IPS-20b (cell line): ENCODE results near the gene ST3GAL3.

ENCODE experiments used
- H3K27ac ChIP-seq: one replicate; pipeline ENCODE4 v1.5.1; 2013; ENCODE audit warnings: low read length
- H3K27me3 ChIP-seq: 2 replicates; pipeline ENCODE4 v1.6.1; 2013; ENCODE audit warnings: mild to moderate bottlenecking, low read length, inconsistent platforms; ENCODE audit not compliant: insufficient read depth
- H3K36me3 ChIP-seq: 2 replicates; pipeline ENCODE4 v1.6.1; 2013; ENCODE audit warnings: low read depth, mild to moderate bottlenecking, inconsistent platforms, low read length, moderate library complexity; ENCODE audit not compliant: insufficient read depth
- H3K4me1 ChIP-seq: 2 replicates; pipeline ENCODE4 v1.6.1; 2013; ENCODE audit warnings: mild to moderate bottlenecking, control low read depth, inconsistent platforms, low read length, moderate library complexity; ENCODE audit not compliant: insufficient read depth
- H3K4me3 ChIP-seq: 2 replicates; pipeline ENCODE4 v1.5.1; 2013; ENCODE audit warnings: mild to moderate bottlenecking, low read length, inconsistent platforms
- H3K9ac ChIP-seq: 2 replicates; pipeline ENCODE4 v1.6.1; 2013; ENCODE audit warnings: low read depth, mild to moderate bottlenecking, inconsistent platforms, low read length, moderate library complexity
- H3K9me3 ChIP-seq: 2 replicates; pipeline ENCODE4 v1.6.1; 2013; ENCODE audit warnings: mild to moderate bottlenecking, low read depth, low read length, inconsistent platforms; ENCODE audit not compliant: insufficient read depth

Gene ST3GAL3

DNA sequence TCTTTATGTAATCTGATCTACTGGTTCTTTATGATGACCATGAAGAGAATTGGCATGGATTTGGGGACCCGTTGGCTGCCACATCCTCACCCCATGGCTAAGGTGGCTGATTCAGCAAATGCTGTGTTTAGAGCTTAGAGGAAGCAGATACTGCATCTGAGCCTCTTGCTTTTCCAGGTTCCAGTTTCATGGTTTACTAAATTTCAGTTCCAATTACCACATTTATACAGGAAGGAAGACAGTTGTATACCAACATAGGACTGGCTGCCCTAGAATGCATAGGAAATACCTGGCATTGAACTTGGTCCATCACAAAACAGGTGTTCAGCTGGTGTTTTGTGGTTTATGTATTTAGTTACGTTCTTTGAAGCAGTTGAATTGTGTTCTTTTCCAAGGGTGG is 107.1 kb downstream of the ST3GAL3 start:
- peaks cover 5% of the 10 kb centered on the region; the same call in 1 of the 2 replicates for H3K9me3 ChIP-seq
- H3K27ac ChIP-seq: no peak overlapping the region
- H3K4me1 ChIP-seq: peaks cover 10% of the 10 kb centered on the region; the same call in 1 of the 2 replicates
- 0 out of 2 replicates have a peak, but pooled peaks cover 6% of the 10 kb centered on the region for H3K36me3 ChIP-seq
- no peak overlapping the region for H3K9ac ChIP-seq
- no peaks in the 10 kb centered on the region for H3K27me3 ChIP-seq
- no peak overlapping the region for H3K4me3 ChIP-seq

DNA sequence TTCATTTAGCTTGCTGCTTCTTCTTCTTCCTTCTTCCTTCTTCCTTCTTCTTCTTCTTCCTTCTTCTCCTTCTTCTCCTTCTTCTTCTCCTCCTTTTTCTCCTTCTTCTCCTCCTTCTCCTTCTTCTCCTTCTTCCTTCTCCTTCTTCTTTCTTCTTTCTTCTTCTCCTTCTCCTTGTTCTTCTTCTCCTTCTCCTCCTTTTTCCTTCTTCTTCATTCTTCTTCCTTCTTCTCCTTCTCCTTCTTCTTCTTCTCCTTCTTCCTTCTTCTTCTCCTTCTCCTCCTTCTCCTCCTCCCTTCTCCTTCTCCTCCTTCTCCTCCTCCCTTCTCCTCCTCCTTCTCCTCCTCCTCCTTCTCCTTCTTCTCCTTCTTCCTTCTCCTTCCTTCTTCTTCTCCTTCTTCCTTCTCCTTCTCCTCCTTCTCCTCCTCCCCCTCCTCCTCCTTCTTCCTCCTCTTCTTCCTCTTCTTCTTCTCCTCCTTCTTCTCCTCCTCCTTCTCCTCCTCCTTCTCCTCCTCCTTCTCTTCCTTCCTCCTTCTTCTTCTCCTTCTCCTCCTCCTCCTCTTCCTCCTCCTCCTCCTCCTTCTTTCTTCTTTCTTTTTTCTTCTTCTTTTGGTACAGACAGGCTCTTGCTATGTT is 110.1 kb downstream of the ST3GAL3 start:
- peaks cover 5% of the 10 kb centered on the region; the same call in 1 of the 2 replicates for H3K9me3 ChIP-seq
- H3K27ac ChIP-seq: no peak overlapping the region
- H3K4me1 ChIP-seq: peaks cover 8% of the 10 kb centered on the region; the same call in 1 of the 2 replicates
- no peak overlapping the region for H3K4me3 ChIP-seq
- 0 out of 2 replicates have a peak, but pooled peaks cover 6% of the 10 kb centered on the region for H3K36me3 ChIP-seq
- no peak overlapping the region for H3K9ac ChIP-seq
- H3K27me3 ChIP-seq: no peaks in the 10 kb centered on the region

DNA sequence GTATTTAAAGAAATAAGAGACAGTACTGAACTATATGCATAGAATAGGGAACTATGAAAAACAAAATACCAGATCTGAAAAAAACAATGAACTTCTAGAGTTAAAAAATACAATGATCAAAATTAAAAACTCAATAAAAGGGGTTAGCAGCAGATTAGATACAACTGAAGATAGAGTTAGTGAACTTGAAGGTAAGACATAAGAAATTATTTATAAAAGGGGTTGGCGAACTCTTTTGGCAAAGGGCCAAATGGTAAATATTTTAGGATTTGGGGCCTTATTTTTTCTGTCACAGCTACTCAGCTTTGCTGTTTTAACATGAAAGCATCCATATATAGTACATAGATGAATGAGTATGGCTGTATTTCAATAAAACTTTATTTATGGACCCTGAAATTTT is 111.4 kb downstream of the ST3GAL3 start:
- Histone ChIP-seq H3K4me3 (no peak overlapping the region), H3K27me3 (no peaks in the 10 kb centered on the region), H3K4me1 (no peaks in the 10 kb centered on the region), H3K9me3 (peaks cover 5% of the 10 kb centered on the region; the same call in 1 of the 2 replicates), H3K9ac (no peak overlapping the region), H3K27ac (no peak overlapping the region), H3K36me3 (0 out of 2 replicates have a peak, but pooled peaks cover 6% of the 10 kb centered on the region)

DNA sequence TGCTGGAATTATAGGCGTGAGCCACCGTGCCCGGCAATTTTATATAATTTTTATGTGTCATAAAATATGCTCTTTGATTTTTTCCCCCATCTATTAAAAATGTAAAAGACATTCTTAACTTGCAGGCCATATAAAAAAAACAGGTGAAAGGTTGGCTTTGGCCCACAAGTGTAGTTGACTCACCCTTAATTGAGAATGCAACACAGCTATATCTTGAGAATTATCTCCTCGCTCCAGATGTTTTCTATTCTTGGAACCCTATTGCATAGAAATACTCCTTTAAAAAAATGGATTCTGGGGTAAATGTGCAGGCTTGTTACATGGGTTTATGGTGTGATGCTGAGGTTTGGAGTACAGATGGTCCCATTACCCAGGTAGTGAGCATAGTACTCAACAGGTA is 112.0 kb downstream of the ST3GAL3 start:
- H3K4me1 ChIP-seq: no peaks in the 10 kb centered on the region
- no peak overlapping the region for H3K4me3 ChIP-seq
- H3K36me3 ChIP-seq: 0 out of 2 replicates have a peak, but pooled peaks cover 6% of the 10 kb centered on the region
- no peaks in the 10 kb centered on the region for H3K27me3 ChIP-seq
- H3K27ac ChIP-seq: no peak overlapping the region
- no peak overlapping the region for H3K9ac ChIP-seq
- H3K9me3 ChIP-seq: peaks cover 5% of the 10 kb centered on the region; the same call in 1 of the 2 replicates

DNA sequence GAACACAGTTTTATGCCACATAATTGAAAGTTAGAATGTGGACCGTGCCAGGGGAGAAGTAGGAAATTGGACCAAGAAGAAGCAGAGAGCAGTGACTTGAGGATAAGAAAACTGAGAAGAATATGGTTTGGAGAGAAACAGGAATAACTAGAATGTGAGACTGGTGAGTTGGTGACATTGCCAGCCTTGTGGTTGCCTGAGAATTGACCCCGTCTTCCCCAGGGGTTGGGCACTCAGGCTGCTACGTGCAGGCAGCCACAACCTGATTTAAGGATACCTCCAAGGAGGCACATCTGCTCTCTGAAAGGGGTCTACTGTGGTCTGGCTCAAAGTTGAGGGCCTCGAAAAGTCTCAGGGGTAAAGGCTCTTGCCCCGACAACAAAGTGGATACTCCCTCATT is 114.1 kb downstream of the ST3GAL3 start:
- H3K4me1 ChIP-seq: no peaks in the 10 kb centered on the region
- H3K27me3 ChIP-seq: no peaks in the 10 kb centered on the region
- H3K36me3 ChIP-seq: 0 out of 2 replicates have a peak, but pooled peaks cover 6% of the 10 kb centered on the region
- no peak overlapping the region for H3K9ac ChIP-seq
- peaks cover 5% of the 10 kb centered on the region; the same call in 1 of the 2 replicates for H3K9me3 ChIP-seq
- no peak overlapping the region for H3K4me3 ChIP-seq
- H3K27ac ChIP-seq: no peak overlapping the region

DNA sequence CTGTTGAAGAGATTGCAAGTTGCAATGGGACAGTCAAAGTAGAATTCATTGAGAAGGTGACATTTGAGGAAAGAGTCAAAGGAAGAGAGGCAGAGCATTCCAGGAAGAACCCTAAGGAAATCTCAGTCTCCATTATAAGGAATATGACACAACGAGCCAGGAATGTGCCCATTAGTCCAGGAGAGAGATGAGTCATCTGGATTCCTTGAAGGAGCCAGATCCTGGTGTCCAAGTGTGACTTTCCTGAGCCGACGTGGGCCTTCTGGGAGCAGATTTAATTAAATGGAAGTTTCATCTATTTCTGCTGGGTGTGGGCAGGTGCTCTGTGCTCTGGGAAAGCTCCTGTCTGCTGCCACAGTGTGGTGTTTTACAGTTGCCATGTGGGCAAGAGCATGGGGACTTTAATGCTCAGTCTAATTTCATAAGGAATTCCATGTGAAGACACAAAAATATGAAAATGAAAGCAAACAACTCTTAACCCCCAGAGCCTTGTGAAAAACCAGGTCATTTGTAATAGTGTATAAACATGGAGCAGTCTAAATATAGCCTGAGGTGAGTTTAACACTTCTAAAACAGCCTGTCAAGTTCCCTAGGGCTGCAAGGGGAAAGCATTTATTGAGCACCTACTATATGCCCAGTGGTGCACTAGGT is 114.8 kb downstream of the ST3GAL3 start:
- Histone ChIP-seq H3K9me3 (peaks cover 5% of the 10 kb centered on the region; the same call in 1 of the 2 replicates), H3K27me3 (no peaks in the 10 kb centered on the region), H3K9ac (no peak overlapping the region), H3K36me3 (0 out of 2 replicates have a peak, but pooled peaks cover 6% of the 10 kb centered on the region), H3K4me1 (no peaks in the 10 kb centered on the region), H3K4me3 (no peak overlapping the region), H3K27ac (no peak overlapping the region)

DNA sequence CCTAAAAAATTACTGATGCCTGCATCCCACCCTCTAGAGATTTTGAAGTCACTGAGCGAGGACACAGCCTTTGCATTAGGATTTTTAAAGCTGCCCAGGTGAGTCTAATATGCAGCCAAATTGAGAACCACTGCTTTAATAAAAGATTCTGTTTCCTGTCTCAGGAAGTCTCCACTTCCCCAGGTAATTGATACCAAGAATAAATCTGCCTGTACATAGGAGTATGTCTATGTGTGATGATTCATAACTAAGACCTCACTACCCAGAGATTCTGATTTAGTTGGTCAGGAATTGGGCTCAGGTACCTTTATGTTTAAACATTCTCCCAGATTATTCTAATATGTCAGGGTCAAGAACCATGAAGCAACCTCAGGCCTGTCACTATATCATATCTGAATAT is 117.5 kb downstream of the ST3GAL3 start:
- H3K9me3 ChIP-seq: no peaks in the 10 kb centered on the region
- H3K9ac ChIP-seq: no peak overlapping the region
- no peaks in the 10 kb centered on the region for H3K36me3 ChIP-seq
- H3K27ac ChIP-seq: no peak overlapping the region
- no peak overlapping the region for H3K4me3 ChIP-seq
- no peaks in the 10 kb centered on the region; the same call in 1 of the 2 replicates for H3K4me1 ChIP-seq
- H3K27me3 ChIP-seq: no peaks in the 10 kb centered on the region

DNA sequence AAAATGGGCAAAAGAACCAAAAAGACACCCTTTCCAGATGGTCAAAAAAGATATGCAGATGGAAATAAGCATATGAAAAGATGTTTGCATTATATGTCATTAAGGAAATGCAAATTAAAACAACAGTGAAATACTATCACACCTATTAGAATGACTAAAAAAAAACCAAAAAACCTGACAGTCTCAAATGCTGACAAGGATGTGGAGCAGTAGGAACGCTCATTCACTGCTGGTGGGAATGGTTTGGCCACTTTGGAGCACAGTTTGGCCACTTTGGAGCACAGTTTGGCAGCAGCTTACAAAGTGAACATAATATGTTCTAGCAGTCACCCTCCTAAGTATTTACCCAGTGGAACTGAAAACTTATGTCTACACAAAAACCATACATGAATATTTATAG is 121.2 kb downstream of the ST3GAL3 start:
- Histone ChIP-seq H3K4me3 (no peak overlapping the region), H3K9ac (no peak overlapping the region), H3K27me3 (no peaks in the 10 kb centered on the region), H3K27ac (no peak overlapping the region), H3K9me3 (no peaks in the 10 kb centered on the region), H3K36me3 (no peaks in the 10 kb centered on the region), H3K4me1 (peaks cover 3% of the 10 kb centered on the region)

DNA sequence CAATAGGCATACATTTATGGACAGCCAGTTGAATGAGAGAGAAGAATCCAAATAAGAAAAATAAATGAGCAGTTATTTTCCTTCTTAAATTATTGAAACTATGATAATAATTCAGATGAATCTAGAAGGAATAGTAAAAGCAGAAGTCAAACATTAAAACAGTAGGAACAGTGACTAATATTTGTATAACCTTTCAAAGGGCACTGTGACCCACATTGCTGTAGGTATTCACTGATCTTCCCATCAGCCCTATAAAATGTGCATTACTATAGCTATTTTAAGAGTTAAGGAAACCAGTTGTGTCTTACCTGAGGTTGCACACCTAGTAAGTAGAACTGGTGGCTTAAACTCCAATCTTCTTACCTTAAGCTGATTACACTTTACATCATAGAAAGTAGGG is 123.5 kb downstream of the ST3GAL3 start:
- H3K4me3 ChIP-seq: no peak overlapping the region
- H3K9ac ChIP-seq: no peak overlapping the region
- no peaks in the 10 kb centered on the region for H3K9me3 ChIP-seq
- no peaks in the 10 kb centered on the region for H3K27me3 ChIP-seq
- H3K27ac ChIP-seq: no peak overlapping the region
- H3K4me1 ChIP-seq: peaks cover 18% of the 10 kb centered on the region
- no peaks in the 10 kb centered on the region for H3K36me3 ChIP-seq

DNA sequence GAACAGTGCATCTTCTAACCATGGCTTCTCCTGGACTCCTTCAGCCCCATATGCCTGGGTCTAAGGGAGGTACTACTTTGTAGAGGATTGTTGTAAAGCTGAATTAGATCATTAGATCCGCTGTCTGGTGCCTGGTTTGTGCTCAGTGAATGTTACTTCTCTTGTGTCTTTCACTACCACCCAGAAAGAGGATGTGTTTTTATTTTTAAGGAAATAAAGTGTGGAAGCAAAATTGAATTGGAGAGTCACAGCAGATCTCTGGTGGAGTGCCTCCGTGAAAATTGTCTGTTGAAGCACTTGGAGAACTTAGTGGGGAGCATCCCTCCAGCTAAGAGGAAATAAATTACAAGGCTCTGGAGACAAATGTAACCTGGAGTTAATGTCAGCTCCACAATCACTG is 124.5 kb downstream of the ST3GAL3 start:
- H3K9ac ChIP-seq: no peak overlapping the region
- H3K27ac ChIP-seq: no peak overlapping the region
- no peaks in the 10 kb centered on the region for H3K36me3 ChIP-seq
- no peaks in the 10 kb centered on the region for H3K9me3 ChIP-seq
- H3K4me3 ChIP-seq: no peak overlapping the region
- peaks cover 28% of the 10 kb centered on the region for H3K4me1 ChIP-seq
- no peaks in the 10 kb centered on the region for H3K27me3 ChIP-seq

DNA sequence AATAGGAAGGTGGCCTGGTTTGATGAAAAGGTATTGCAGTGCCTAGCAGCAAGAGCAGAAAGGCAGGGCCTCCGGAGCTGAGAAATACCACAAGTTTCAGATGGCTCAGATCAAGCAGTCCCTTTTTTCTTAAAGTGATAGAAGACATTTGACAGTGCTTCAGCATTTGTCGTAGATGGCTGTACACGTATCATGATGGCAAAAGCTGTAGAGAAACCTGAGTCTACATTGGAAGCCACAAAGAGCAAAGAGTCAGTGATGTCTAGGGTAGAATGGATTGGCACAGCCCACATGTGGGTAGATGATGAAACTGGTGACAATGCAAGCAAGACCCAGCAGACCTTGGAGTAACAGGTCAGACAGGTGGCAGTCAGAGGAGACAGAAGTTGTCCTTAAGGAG is 124.9 kb downstream of the ST3GAL3 start:
- H3K36me3 ChIP-seq: no peaks in the 10 kb centered on the region
- H3K27ac ChIP-seq: no peak overlapping the region
- H3K27me3 ChIP-seq: no peaks in the 10 kb centered on the region
- no peaks in the 10 kb centered on the region for H3K9me3 ChIP-seq
- H3K4me3 ChIP-seq: no peak overlapping the region
- peaks cover 28% of the 10 kb centered on the region for H3K4me1 ChIP-seq
- H3K9ac ChIP-seq: no peak overlapping the region

DNA sequence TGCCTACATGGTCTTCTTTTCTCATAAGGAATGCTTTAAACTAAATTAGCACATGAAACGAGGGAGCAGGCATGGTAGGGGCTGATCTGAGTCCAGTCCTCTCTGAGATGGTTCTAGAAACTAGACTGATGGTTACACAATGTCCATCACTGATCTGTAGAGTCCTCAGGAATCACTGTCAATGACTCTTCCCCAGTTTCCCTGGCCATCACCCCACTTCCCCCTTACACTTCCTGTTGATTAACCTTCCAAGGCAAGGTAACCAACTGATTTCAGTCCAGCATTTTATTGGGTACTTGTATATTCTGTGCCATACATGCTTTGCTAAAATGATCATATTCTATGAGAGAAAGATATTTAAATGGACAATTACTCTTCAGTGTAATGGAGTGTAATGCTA is 125.7 kb downstream of the ST3GAL3 start:
- no peaks in the 10 kb centered on the region for H3K36me3 ChIP-seq
- H3K27ac ChIP-seq: no peak overlapping the region
- H3K9ac ChIP-seq: no peak overlapping the region
- no peak overlapping the region for H3K4me3 ChIP-seq
- no peaks in the 10 kb centered on the region for H3K27me3 ChIP-seq
- peaks cover 28% of the 10 kb centered on the region for H3K4me1 ChIP-seq
- no peaks in the 10 kb centered on the region for H3K9me3 ChIP-seq
